ENCODE data around the gene PLGRKT. TPM values are rescaled to one million over a fixed set of nuclear protein-coding genes. Genes with fewer than 3 reads are reported as not detected.

Gene PLGRKT
- total RNA-seq, 1 donor = 12.6 TPM

Other genes with a start within 250 kb of the PLGRKT start
- not detected for gene INSL4, start 206.5 kb downstream of the PLGRKT start, total RNA-seq
- gene RLN2, start 133.2 kb downstream of the PLGRKT start, total RNA-seq = 0.31 TPM
- gene RLN1, start 98.0 kb downstream of the PLGRKT start, total RNA-seq = 0.31 TPM
- gene CD274, start 12.6 kb upstream of the PLGRKT start, total RNA-seq = 6.2 TPM
- gene PDCD1LG2, start 72.6 kb upstream of the PLGRKT start, total RNA-seq = not detected
- gene RIC1, start 191.2 kb upstream of the PLGRKT start, total RNA-seq = 62.9 TPM